Hepatocyte (in vitro differentiated cells): ENCODE measurements around the gene IER5. TPM values are rescaled to one million over a fixed set of nuclear protein-coding genes. Genes with fewer than 3 reads are reported as not detected.
A peak's percentile ranks its signal among the peaks of the same experiment; 100 is the strongest.

ENCODE experiments used
- DNase-seq: peaks from one replicate; pipeline ENCODE4 v3.0.0-alpha.2; 2016; ENCODE audit warnings: low spot score
- H2AFZ ChIP-seq: fragments of 200-600 bp; sonication (generic); 2 replicates; pipeline ENCODE4 v1.6.0; 2016; ENCODE audit warnings: antibody characterized with exemption, mild to moderate bottlenecking
- H3K27ac ChIP-seq: fragments of 200-600 bp; sonication (generic); 2 replicates; pipeline ENCODE4 v1.5.1; 2016; ENCODE audit warnings: mild to moderate bottlenecking
- H3K27me3 ChIP-seq: fragments of 200-600 bp; sonication (generic); 2 replicates; pipeline ENCODE4 v1.6.1; 2016
- H3K36me3 ChIP-seq: fragments of 200-600 bp; sonication (generic); replicated peaks from 2 replicates; pipeline ENCODE4 v1.5.1; 2016; ENCODE audit warnings: low read depth; ENCODE audit not compliant: insufficient read depth
- H3K4me1 ChIP-seq: fragments of 200-600 bp; sonication (generic); 2 replicates; pipeline ENCODE4 v1.5.1; 2016; ENCODE audit warnings: mild to moderate bottlenecking, moderate library complexity; ENCODE audit not compliant: insufficient read depth
- H3K4me2 ChIP-seq: fragments of 200-600 bp; sonication (generic); 2 replicates; pipeline ENCODE4 v1.6.0; 2016
- H3K4me3 ChIP-seq: fragments of 200-600 bp; sonication (generic); 2 replicates; pipeline ENCODE4 v1.5.1; 2016; ENCODE audit warnings: mild to moderate bottlenecking
- H3K79me2 ChIP-seq: fragments of 200-600 bp; sonication (generic); 2 replicates; pipeline ENCODE4 v1.6.0; 2017; ENCODE audit warnings: mild to moderate bottlenecking
- H3K9me2 ChIP-seq: fragments of 200-600 bp; sonication (generic); replicated peaks from 2 replicates; pipeline ENCODE4 v1.6.0; 2017; ENCODE audit warnings: mild to moderate bottlenecking; ENCODE audit not compliant: insufficient read depth
- H3K9me3 ChIP-seq: fragments of 200-600 bp; sonication (generic); 2 replicates; pipeline ENCODE4 v1.5.1; 2016; ENCODE audit warnings: low read depth, mild to moderate bottlenecking
- H4K20me1 ChIP-seq: fragments of 200-600 bp; sonication (generic); 2 replicates; pipeline ENCODE4 v1.6.0; 2016; ENCODE audit warnings: mild to moderate bottlenecking; ENCODE audit not compliant: insufficient read depth, poor library complexity, severe bottlenecking
- EZH2 ChIP-seq: fragments of 200-600 bp; sonication (generic); IDR thresholded peaks from 2 replicates; pipeline ENCODE4 v1.6.1; 2016; ENCODE audit warnings: antibody characterized with exemption, mild to moderate bottlenecking, borderline replicate concordance
- EZH2phosphoT487 ChIP-seq: fragments of 200-600 bp; sonication (generic); IDR thresholded peaks from one replicate; pipeline ENCODE4 v1.6.1; 2018; ENCODE audit warnings: antibody characterized with exemption, mild to moderate bottlenecking, low read depth, moderate library complexity; ENCODE audit not compliant: unreplicated experiment, severe bottlenecking
- WGBS: methylation state at CpG from one replicate; pipeline ENCODE4 v1.1.6; 2016; ENCODE audit warnings: low lambda C conversion rate; ENCODE audit errors: missing lambda C conversion rate; 5-methylcytosine and 5-hydroxymethylcytosine counted together
- polyA plus RNA-seq: library from polyadenylated mRNA; unstranded; fragments of >200 nt; fragmentation: Nextera tagmentation; extraction: Ambion mirVana; gene quantifications from 2 replicates; pipeline ENCODE4 v1.2.1, GENCODE V29; 2016
- total RNA-seq: library from RNA; depleted of rRNA; stranded (reverse); fragments of >200 nt; gene quantifications from 2 replicates; pipeline ENCODE4 v1.2.3, GENCODE V29; 2014
- TF ChIP-seq, protein P1 (sequence below): fragments of 200-600 bp; sonication (generic); IDR thresholded peaks from 2 replicates; pipeline ENCODE4 v1.5.1; 2016; ENCODE audit warnings: antibody characterized with exemption, mild to moderate bottlenecking; ENCODE audit not compliant: poor library complexity

IER5 gene
- total and polyA plus RNA-seq, 2 experiments from 2014 or later, result 16.6 to 23.1 TPM

DNA sequence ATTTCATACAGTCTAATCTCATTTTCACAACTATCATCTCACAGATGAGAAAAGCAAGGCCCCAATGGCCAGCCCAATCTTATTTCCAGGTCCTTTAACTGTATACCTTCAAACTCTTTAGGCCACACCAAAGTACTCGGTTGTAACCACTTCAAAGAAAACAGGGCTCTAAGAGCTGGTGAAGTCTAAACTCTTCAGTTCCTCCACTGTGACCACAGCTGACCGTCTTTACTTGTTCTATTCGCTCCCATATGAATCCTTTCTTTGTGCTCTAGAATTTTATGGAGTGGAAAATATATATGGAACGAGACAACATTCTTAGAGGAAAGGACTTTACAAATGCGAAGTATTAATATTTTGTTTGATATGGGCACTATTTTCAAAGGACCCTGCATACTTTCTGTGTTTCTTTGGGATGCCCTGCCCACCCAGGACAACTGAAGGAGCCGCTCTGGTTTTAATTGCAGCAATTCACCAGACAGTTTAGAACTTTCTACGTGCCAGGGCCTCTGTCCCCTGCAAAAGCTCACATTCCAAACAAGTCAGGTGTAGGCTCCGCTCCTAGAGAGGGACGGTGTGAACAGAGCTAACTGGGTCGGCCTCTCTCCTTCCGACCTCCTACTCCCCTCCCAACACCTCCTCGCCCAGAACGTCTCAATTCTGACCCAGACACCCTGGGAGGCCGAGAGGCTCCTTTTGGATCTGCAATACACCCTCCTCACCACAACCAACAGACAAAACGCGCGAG, 15.7 kb downstream of the IER5 start:
- TF ChIP-seq EZH2, result no peak
- TF ChIP-seq, protein P1, sequence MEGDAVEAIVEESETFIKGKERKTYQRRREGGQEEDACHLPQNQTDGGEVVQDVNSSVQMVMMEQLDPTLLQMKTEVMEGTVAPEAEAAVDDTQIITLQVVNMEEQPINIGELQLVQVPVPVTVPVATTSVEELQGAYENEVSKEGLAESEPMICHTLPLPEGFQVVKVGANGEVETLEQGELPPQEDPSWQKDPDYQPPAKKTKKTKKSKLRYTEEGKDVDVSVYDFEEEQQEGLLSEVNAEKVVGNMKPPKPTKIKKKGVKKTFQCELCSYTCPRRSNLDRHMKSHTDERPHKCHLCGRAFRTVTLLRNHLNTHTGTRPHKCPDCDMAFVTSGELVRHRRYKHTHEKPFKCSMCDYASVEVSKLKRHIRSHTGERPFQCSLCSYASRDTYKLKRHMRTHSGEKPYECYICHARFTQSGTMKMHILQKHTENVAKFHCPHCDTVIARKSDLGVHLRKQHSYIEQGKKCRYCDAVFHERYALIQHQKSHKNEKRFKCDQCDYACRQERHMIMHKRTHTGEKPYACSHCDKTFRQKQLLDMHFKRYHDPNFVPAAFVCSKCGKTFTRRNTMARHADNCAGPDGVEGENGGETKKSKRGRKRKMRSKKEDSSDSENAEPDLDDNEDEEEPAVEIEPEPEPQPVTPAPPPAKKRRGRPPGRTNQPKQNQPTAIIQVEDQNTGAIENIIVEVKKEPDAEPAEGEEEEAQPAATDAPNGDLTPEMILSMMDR, result no peak
- no peak for TF ChIP-seq EZH2phosphoT487
- Histone ChIP-seq H3K4me1 (peaks cover 55% of the 10 kb centered on the region), H4K20me1 (no peaks in the 10 kb centered on the region), H3K79me2 (peaks cover 4% of the 10 kb centered on the region), H3K9me3 (no peaks in the 10 kb centered on the region), H3K36me3 (no peaks in the 10 kb centered on the region), H3K4me3 (peak overlapping the region; percentile 77), H3K4me2 (peak overlapping the region; percentile 100), H3K27me3 (no peaks in the 10 kb centered on the region), H3K9me2 (no peaks in the 10 kb centered on the region), H2AFZ (peak overlapping the region; percentile 89), H3K27ac (peak overlapping the region; percentile 93)
- 24% methylated on average over 17 of the region's 17 CpGs for WGBS
- no peak for DNase-seq

- Histone ChIP-seq H3K9me3 (no peaks in the 10 kb centered on the region), H3K79me2 (peaks cover 4% of the 10 kb centered on the region), H3K4me3 (peak overlapping the region; percentile 77), H4K20me1 (no peaks in the 10 kb centered on the region), H3K27me3 (no peaks in the 10 kb centered on the region), H2AFZ (peak overlapping the region; percentile 89), H3K9me2 (no peaks in the 10 kb centered on the region), H3K36me3 (no peaks in the 10 kb centered on the region), H3K27ac (peak overlapping the region; percentile 93), H3K4me2 (peak overlapping the region; percentile 100), H3K4me1 (peaks cover 49% of the 10 kb centered on the region)
- TF ChIP-seq, protein P1, result peak; percentile 16
- TF ChIP-seq EZH2, result no peak
- no peak for TF ChIP-seq EZH2phosphoT487
- under 1% methylated on average over 25 of the region's 28 CpGs for WGBS
- DNase-seq, result peak; percentile 63
These were observed 16.3 kb downstream of the IER5 start for GRCh38 chr1:181104790-181105133.

DNA sequence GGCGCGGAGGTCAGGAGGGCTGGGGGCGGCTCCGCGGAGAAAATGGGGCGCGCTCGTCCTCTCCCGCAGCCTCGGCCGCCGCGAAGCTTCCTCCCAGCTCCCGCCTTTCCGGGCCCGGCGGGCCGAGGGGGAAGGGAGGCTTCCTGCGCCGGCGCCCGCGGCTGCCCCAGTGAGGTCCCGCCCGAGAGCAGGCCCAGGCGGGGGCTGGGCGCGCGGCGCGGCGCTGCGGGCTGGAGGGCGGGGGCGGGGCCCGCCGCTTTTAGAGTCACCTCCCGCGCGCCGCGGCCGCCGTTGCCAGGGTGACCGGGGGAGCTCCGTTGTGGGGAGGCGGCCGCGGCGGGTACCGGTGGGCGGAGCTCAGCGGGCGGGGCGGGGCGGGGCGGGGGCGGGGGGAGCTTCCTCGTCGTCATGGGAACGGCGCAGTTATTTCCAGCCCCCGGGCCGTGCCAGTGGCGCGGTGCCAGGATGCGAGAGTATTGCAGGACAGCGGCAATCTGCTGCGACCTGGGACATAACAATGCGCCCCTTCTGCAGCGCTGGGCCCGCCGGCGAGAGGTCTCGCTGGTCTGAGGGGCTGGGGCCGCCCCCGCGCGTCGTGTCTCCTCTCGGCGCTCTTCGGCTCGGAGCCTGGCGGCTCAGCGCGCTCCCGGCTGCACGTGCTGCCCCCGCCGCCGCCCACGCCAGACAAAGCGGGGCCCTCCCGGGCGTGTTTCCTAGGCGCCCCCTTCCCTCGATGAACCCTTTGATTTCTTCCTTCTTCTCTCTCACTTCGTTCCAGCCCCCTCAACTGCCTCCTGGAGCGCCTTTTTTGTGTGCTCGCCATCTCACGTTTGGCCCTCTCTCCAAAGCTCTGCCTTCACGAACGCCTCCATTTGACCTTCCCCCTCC, 16.9 kb downstream of the IER5 start:
- Histone ChIP-seq H3K4me1 (peaks cover 43% of the 10 kb centered on the region), H3K79me2 (peaks cover 4% of the 10 kb centered on the region), H2AFZ (peak overlapping the region; percentile 89), H3K9me2 (no peaks in the 10 kb centered on the region), H3K27me3 (no peaks in the 10 kb centered on the region), H3K27ac (peak overlapping the region; percentile 93), H3K36me3 (no peaks in the 10 kb centered on the region), H4K20me1 (no peaks in the 10 kb centered on the region), H3K4me3 (peak overlapping the region; percentile 77), H3K9me3 (no peaks in the 10 kb centered on the region), H3K4me2 (peak overlapping the region; percentile 100)
- 6% methylated on average over 37 of the region's 104 CpGs for WGBS
- DNase-seq, result peak; percentile 97
- TF ChIP-seq, protein P1, result no peak
